ENCODE results near the gene ADAM23. TPM values are rescaled to one million over a fixed set of nuclear protein-coding genes. Genes with fewer than 3 reads are reported as not detected.

Gene ADAM23
- total RNA-seq, 1 donor from 2014 or later: 78.7 TPM

DNA sequence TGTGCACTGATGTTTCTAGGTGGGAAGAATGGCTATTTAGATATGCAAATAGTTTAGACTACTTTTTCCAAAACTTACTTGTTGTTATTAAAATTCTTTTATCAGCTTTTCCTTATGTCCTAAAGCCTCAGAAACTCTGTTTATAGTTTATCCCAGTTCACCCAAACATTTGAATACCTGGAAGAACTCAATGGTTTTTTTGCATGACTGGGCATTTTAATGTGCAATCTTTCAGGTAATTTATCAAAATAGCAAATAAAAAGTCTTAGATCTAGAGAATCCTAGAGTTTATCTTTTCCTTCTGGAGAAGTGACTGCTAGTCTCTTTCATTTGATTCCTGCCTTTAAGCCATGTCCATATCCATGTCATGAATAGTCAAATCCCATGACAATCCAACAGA is 9.6 kb upstream of the ADAM23 start:
- intact Hi-C loops (cut with DNase I): no loop called here

DNA sequence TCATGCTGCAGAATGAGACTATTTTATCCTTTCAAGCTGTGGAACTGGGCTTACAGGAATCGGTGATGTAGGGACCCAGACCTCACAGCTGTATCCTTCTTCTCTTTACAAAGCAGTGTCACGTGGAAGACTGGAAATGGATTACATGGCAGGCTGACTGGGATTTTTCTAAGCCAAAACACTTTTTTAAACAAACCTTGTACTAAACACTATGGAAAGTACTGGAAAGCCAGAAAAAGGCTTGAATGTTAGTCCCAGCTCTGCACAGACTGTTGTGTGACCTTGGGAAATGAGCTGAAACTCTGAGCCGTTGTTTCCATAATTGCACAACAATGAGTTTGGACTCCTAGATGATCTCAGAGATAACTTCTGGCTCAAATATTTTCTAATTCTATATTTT is 7.6 kb upstream of the ADAM23 start:
- intact Hi-C loops (cut with DNase I): no loop called here
- no peak for DNase-seq (ENCODE audit: low spot score)

More for the DNA sequence above, 9.6 kb upstream of the ADAM23 start:
- DNase-seq (ENCODE audit: low spot score): no peak

DNA sequence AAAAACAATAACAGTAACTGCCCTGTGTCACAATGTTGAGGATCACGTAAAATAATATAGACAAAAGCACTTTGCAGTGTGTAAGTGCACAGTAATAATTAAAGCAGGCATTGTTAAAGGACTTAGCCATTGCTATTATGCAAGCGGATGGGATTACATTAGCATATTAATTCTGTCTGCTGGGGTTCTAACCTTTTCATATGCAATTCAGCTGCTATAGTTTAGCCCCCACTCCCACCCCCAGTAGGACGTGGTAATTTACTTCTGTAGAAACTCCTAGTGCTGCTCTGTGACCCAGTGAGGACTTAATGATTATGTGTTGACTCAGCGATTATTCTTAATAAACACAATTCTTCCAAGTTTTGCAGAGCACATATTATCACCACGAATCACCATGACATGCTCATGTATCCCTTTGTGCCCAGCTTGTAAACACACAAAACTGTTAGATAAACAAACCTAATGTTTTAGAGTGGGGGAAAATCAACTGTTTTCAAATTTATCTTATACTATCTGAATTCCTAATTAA is 5.1 kb upstream of the ADAM23 start:
- no peak for DNase-seq (ENCODE audit: low spot score)

DNA sequence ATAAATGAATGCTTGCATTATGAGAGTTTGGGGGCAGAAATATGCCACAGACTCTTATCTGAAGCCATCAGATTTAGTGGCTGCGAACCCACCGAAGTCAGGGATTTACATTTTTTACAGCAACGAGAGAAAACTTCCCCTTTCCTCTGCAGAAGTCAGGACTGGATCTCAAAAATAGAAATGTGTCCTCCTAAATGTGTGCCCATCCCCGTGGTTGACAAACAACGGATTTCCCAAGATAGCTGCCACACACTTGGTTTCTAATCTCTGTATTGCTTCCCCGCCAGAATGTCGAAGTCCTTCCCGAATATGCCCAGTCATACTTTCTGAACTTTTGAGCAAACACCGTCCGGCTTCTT is 879 bp upstream of the ADAM23 start:
- intact Hi-C loops (cut with DNase I): loop anchor here (5.0 to 10.0 kb wide), 3 partner anchors 90 to 278 kb away; partner anchors contain the start of gene ZDBF2
- no peak for DNase-seq (ENCODE audit: low spot score)

More for the DNA sequence above, 5.1 kb upstream of the ADAM23 start:
- intact Hi-C loops (cut with DNase I): no loop called here

DNA sequence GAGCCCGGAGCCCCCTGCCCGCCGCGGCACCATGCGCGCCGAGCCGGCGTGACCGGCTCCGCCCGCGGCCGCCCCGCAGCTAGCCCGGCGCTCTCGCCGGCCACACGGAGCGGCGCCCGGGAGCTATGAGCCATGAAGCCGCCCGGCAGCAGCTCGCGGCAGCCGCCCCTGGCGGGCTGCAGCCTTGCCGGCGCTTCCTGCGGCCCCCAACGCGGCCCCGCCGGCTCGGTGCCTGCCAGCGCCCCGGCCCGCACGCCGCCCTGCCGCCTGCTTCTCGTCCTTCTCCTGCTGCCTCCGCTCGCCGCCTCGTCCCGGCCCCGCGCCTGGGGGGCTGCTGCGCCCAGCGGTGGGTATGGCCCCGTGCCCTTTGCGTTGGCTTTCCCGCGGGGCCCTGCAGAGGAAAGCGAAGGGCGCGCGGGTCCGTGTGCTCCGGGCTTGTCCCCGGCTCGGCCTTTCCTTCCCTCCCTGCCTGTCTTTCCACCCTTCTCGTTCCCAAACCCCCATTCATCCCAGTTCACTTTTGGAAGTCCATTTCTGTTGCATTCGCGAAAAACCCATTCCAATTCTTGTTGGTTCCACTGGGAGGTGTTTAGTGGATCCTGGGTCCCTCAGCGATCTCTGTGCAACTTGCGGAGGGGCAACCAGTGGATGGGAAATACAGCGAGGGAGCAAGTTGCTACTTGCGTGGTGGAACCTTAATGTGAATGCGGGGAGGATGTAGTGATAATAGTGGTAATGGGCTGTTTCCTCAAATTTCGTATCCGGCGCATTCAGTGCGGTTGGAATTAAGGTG is 599 bp downstream of the ADAM23 start:
- DNase-seq (ENCODE audit: low spot score): no peak
- intact Hi-C loops (cut with DNase I): loop anchor here (2.0 to 10.0 kb wide), 4 partner anchors 19 to 279 kb away; partner anchors contain the start of gene ZDBF2

DNA sequence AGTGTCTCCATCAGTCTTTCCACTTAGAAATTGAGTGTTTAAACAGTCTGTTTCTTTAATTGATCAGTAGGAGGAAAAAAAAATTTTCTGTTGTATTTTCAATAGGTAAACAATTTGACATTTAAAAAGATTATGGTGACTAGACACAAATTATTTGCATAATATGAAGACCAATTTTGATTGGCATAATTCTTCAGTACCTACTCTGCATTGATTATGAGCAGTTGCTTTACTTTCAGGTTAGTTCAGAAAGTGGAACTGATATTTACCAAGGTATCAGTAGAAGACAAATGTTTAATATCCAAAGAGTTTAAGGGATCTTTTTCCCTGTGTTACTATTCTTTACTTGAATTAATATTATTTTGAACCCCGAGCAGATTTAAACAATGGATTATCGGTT is 2.6 kb downstream of the ADAM23 start:
- intact Hi-C loops (cut with DNase I): loop anchor here (2.0 to 10.0 kb wide), 3 partner anchors 17 to 281 kb away; partner anchors contain the start of gene ZDBF2
- DNase-seq (ENCODE audit: low spot score): no peak

DNA sequence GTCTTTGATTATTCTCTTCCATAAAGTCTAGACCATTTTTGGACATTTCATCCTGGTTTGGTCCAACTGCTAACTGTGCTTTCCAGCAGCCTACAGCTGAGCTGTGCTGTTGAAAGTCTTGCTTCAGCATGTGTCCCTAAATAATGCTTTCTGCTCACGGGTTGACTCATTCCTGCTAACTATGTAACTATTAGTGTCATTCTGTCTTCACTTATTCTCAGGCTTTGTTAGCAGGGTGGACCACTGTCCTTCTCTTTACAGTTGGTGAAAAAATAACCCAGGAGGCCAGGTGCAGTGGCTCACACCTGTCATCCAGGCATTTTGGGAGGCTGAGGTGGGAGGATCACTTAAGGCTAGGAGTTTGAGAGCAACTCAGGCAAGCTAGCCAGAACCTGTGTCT is 8.9 kb downstream of the ADAM23 start:
- DNase-seq (ENCODE audit: low spot score): no peak
- intact Hi-C loops (cut with DNase I): no loop called here

DNA sequence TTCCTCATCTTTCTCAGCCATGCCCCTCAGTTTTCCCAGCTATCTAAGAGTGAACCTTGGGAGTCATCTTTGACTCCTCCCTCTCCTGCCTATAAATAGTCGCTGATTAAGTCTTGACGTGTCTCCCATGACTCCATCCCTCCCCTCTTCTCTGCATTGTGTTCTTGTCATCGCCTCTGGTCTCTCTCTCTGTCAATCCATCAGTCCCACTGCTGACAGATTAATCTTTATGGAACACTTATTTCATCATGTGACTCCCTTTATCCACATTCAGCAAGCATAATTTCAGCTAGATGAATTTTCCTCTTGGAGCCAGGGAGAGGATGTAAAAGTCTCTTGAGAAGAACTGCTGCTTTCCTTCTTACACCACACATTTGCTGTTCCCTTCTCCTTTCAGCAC is 9.4 kb downstream of the ADAM23 start:
- DNase-seq (ENCODE audit: low spot score): no peak
- intact Hi-C loops (cut with DNase I): no loop called here

DNA sequence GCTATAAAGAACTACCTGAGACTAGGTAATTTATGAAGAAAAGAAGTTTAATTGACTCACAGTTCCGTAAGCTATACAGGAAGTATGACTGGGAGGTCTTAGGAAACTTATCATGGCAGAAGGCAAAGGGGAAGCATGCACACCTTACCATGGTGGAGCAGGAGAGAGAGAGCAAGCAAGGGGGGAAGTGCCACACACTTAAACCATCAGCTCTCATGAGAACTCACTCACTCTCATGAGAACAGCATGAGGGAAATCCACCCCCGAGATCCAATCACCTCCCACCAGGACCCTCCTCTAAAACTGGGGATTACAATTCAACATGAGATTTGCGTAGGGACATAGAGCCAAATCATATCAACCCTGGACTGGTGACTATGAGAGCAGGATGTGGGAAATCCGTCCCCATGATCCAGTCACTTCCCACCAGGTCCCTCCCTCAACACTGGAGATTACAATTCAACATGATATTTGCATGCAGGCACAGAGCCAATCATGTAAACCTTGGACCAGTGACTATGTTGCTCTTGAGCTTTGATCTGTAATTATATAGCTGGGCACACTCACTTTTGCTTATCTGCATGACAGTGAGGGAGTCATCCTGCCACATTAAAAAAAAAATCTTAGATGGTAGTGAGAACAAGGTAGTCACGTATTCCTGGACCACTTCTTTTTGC is 12.9 kb downstream of the ADAM23 start:
- intact Hi-C loops (cut with DNase I): no loop called here
- no peak for DNase-seq (ENCODE audit: low spot score)

DNA sequence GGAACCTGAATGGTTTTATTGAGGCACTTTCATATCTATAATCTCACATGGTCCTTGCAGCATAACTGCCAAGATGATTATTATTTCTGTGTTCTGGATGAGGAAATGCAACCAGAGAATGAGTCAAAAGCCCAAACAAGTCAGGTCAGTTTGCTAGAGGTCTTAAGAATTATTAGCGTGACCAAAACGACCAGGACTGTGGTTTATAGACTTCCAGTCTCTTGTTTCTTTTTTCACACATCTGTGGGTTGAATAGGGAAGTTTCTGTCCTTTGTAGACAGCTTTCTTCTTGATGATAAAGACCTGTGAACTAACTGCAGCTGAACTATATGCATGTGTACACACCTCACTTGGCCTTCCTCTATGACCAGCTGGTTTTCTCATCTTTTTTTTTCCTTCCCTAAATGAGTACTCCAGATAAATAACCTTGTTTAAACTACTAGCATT is 13.9 kb downstream of the ADAM23 start:
- intact Hi-C loops (cut with DNase I): no loop called here
- DNase-seq (ENCODE audit: low spot score): no peak

DNA sequence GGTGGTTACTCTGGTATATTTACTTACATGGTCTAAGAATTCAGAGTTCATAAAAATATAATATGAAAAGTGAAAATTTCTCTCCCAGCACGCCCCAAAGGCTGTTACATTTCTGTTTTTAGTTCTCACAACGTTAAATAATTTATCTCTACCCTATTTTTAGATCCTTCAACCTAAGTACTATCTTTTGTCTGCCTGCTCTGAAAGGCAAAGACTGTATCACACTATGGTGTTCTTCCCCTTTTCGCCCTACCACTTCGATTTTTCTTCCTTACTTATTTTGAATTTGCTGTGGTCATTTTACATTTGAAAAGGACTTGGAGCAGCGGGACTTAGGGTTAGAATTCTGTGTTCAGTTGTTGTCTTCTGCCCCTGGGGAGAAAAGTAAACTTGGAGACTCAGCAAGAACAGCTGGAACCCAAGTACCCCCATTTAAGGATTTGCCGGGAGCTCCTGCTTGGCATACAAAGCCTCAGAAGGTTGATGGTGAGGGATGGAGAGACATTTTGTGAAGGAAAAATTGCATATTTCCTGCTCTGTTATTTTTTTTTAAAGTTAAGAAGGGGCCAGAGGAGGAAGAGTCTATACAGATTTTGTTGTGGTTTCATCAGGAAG is 19.0 kb downstream of the ADAM23 start:
- no peak for DNase-seq (ENCODE audit: low spot score)
- intact Hi-C loops (cut with DNase I): loop anchor here (2.0 kb wide), 1 partner anchor 18 kb away; no protein-coding TSS in a partner anchor

DNA sequence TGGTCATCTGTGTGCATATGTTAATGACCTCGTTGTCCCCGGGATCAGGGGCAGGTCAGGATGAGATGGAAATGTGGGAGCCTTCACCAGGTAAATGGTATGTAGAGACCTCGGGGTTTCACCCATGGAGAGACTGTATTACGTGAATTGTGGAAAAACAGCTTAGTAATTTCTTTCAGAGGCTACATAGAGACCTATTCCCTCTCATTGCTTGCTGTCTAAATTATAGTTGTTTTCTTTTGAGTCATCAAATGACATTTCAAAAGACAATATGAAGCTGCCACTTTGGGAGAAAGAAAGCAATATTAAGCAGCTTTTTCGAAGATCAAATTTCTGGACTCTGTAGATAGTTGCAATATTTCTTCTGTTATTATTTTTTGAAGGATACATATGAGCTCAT is 20.4 kb downstream of the ADAM23 start:
- intact Hi-C loops (cut with DNase I): loop anchor here (2.0 kb wide), 1 partner anchor 19 kb away; no protein-coding TSS in a partner anchor
- DNase-seq (ENCODE audit: low spot score): no peak

DNA sequence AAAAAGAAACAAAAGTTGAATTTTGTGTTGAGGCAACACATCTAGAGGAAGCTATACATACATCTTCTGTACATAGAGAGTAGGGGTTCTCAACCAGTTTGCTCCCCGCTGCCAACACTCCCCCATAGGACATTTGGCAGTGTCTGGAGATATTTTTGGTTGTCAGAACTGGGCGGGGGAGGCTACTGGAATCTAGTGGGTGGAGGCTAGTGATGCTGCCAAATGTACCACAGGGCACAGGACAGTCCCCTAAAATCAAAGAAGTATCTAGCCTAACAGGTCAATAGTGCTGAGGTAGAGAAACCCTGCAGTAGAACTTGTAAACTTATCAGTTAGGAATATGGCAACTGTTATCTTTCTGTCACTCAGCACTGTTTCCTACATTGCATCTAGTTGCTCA is 21.3 kb downstream of the ADAM23 start:
- no peak for DNase-seq (ENCODE audit: low spot score)
- intact Hi-C loops (cut with DNase I): no loop called here

DNA sequence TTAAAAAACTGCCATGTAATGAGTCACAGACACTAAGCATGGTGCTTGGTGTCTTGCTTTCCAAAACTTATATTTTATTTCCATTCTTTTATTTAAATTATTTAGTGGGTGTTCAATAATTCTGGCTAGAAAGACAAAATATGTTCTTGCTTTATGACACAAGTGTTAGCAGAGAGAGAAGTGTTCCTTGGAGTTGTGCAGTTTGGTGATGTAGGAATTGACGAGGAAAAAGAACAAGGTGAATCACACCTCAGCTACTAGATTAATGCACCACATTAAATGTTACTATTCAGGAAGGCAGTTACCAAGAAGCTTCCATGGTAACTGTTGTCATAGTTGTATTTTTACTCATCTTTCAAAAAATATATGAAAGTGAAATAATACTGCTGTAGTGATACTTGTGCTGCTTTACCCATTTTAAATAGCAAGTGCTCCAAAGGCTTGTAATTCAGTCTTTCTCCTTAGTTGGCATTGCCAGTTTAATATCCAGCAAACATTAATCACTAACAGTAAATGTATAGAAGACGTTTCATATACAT is 28.3 kb downstream of the ADAM23 start:
- intact Hi-C loops (cut with DNase I): no loop called here
- DNase-seq (ENCODE audit: low spot score): no peak

DNA sequence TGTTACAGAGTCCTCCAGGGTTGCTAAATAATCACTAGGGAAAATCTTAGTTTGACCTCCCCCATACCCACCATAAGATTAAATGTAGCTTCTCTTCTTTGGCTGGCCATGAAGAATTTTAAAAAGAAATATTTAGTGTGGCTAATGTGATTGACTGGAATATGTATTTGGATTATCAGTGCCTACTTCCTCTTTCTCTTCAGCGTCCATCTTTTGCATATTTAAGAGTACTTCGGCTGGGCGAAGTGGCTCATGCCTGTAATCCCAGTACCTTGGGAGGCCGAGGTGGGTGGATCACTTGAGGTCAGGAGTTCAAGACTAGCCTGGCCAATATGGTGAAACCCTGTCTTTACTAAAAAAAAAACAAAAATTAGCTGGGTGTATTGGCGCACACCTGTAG is 28.8 kb downstream of the ADAM23 start:
- no peak for DNase-seq (ENCODE audit: low spot score)
- intact Hi-C loops (cut with DNase I): no loop called here

DNA sequence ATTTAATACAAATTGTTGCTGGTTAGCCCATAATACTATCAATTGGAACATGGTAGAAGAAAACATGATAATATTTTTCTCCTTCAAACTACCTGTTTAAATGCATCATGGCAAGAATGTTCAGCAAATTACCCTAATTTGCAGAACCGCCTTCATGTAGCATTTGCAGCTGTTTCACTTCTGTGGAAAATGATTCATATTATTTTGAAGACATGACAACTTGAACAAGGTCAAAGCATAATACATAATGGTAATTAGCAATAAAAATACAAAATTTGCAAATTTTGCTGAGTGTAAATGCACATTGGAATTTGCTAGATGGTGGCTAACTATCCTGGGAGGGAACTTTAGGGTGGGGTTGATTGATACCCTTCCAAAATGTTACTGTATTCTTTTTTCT is 30.8 kb downstream of the ADAM23 start:
- DNase-seq (ENCODE audit: low spot score): no peak
- intact Hi-C loops (cut with DNase I): no loop called here

DNA sequence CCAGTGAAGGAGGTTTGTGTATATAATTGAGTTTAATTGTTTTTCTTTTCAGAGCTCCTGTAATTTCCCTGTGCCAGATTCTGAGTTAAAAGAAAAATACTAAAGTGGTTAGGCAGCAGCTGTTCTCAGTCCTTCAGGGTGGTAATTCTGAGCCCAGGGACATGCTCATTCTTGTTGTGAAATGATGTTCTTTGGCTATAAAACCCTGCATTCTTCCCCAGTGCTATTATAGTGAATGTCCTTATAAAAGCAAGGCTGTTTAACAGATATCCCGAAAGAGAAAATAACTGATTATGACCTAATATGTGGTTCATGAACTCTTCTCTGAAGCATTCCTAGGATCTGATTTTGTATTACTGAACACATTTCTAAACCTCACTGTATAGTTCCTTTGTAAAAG is 34.0 kb downstream of the ADAM23 start:
- DNase-seq (ENCODE audit: low spot score): no peak
- intact Hi-C loops (cut with DNase I): no loop called here

DNA sequence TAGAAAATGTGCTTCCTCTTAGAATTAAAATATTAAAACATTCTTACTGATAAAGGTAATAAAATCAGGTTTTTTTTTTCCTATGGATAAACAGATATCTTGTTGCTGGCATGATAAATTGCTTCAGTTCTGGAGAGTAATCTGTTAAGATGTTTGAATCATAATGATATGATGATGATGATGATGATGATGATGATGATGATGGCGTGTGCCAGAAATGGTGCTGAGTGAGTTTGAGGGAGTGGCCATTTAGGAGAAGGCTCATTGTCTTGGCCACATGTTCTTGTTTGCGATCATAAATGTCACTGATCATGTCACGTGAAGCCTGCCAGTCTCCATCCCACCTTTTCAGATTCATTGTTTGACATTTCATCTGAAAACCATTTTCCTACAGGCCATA is 35.0 kb downstream of the ADAM23 start:
- intact Hi-C loops (cut with DNase I): no loop called here
- DNase-seq (ENCODE audit: low spot score): no peak

DNA sequence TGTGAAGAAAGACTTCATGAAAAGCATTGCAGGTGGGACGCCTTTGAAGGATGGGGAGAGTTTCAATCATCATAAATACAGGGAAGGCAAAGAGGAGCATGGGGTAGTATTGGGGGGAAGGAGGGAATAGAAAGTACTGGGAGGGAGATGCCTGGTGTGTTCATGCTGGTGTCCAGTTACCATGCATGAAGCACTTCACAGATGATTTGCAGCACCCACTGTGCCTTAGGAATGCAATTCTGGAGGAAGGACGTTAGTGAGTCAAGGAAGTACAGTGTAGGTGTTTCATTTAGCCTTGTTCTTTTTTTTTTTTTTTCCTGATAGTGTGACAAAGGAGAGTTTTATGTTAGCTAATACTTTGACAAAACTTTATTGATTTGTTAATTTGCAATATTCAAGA is 36.8 kb downstream of the ADAM23 start:
- DNase-seq (ENCODE audit: low spot score): no peak
- intact Hi-C loops (cut with DNase I): no loop called here

DNA sequence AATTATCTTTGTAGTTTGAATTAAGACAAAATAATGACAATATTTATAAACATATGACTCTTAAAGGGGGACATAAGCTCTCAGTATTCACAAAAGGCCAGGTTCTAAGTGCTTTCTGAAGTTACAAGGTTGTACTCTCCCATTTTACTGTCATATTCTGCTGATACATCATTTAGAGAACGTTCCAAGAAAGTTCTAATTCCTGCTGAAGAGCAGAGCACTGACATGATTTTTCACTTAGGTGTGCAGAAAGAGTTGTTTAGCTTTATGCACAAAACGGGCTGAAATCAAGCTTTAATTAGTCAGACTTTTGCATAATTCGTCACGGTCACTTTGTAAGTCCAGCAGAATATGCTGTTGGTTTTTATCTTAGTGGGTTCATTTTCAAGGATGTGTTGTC is 37.3 kb downstream of the ADAM23 start:
- intact Hi-C loops (cut with DNase I): no loop called here
- no peak for DNase-seq (ENCODE audit: low spot score)

All from cardiac septum (tissue), 1 donor.